HS-5 (cell line): Measurements from ENCODE around the gene MRNIP.

Experiments used
- DNase-seq: peaks from one replicate; pipeline ENCODE4 v3.0.0-alpha.2; 2012; ENCODE audit warnings: low read depth

MRNIP gene, protein sequence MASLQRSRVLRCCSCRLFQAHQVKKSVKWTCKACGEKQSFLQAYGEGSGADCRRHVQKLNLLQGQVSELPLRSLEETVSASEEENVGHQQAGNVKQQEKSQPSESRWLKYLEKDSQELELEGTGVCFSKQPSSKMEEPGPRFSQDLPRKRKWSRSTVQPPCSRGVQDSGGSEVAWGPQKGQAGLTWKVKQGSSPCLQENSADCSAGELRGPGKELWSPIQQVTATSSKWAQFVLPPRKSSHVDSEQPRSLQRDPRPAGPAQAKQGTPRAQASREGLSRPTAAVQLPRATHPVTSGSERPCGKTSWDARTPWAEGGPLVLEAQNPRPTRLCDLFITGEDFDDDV

DNA sequence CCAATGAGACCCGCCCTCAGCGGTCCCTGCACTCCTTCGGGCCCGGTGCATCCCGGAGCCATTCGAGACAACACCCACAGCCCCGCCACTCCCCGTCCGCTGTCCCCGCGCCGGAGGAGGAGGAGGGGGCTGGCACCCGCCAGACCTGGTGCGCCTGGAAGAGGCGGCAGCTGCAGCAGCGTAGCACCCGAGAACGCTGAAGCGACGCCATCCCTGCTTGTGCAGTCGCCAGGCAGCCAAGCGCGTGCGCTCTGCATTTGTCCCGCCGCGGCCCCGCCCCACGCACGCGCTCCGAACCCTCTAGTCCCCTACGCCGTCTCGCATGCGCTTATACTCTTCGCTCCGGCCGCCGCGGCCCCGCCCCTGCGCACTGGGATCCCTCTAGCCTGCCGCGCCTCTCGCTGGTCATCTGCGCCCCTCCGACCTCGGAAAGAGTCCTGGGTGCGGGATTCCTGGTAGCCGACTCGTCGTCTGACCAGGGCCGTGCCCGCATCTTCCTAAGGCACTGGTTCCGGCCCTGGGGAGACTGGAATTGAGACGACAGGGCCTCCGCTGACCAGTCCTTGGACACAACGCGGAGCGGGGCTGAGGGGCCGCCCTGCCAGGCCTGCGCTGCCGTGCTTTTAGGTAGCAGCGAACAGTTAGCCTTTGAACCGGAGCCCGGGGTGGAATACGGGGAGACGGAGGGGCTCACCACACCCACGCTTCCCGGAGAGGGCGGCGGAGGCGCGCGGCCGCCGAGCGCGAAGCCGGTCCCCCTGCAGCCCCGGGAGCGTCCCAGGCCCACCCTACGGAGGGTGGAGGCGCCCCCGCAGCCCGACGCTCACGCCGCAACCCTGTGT lies at the start of gene MRNIP:
MRNIP (minus strand) TSS at position 232 of the 842 bp plus-strand sequence; CDS start at position 211, 21 bp downstream.
- peak; percentile 73 for DNase-seq

DNA sequence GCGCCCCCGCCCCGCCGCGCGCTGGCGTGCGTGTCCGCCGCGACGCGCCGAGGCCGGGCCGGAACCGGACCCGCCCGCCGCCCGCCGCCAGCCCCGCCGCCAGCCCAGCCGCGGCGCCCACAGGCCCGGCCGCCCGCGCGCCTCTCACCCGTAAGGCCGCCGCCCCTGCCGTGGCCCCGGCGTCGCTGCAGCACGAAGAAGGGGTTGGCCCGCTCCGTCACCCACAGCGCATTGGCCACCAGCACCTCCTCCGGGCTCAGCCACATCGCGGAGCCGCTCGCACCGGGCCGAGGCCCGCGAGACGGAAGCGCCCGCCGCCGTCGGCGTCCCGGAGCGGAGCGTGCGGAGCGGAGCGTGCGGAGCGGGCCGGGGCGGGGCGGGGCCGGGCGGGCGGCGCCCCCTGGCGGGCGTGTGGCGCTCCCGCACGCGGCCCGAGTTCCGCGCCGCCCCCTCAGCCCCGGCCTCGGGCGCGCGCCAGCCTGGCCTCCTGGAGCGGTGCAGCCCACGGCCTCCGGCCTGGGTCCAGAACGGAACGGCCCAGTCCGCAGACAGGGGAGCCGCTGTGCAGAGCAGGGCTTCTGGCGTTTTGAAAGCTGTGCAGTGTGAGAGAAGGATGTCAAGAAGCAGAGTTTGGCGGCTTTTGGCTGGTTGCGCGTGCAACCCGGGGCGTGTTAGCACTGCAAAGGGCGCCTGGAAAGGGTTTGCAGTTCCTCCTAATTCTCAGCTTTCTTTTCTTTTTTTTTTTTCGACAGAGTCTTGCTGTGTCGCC lies 49.1 kb upstream of the MRNIP start, which contains the start of gene TBC1D9B:
TBC1D9B (minus strand) TSS at position 342 of the 769 bp plus-strand sequence; CDS start at position 266, 76 bp downstream.
- peak; percentile 3 for DNase-seq

DNA sequence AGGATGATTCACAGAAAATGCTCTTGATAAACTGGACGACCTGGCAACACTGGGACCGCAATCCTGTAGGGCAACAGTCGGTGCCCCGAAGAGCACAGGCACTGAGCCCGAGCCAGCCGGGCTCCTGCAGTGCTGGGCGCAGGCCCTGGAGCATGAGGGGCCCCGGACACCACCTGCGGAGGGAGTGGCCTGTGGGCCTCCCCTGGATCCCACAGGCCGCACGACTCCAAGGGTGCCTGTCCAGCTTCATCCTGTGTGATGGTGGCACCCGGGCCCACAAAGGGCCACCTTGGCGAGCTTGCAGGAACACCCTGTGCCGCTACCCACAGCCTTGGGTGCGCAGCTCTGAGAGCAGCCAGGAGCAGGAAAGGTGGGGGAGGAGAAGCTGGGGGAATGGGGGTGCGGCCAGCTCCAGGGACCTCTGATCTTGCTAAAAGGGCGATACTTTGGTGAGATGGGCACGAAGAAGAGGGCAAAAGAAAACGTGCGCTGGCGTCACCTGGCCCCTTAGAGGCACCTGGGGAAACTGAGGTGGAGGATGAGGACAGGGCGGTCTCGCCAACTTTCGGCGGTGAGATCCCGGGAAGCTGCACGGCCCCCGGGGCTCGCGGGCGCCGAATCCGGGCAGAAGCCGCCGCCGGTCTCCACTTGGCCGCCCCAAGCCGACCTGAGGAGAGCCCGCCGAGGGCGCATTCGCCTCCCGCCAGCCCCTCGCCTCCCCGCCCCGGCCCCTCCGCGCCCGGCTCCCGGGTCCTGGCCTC lies 48.4 kb upstream of the MRNIP start:
- DNase-seq: peak; percentile 11

DNA sequence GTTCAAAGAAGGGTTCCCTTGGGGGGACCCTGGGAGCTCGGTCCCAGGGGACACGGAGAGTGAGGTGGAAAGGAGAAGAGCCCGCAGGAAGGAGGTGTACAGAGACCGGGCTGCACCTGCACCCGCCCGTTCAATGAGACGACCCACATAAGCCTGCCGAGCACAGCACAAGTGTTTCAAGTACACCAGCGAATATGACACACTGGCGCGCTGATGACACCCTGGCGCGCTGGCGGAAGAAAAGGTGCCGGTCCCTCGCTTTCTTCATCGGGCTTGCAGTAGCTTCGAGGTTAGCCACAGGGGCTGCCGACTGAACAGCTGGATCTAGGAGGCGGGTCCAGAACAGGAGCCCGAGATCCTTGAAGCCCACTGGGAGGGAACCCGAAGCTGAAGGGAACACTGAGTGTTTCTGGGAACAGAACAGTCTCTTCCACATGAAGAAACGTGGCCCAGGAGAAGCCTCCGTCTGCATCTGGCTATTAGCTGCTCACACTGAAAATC lies 47.7 kb upstream of the MRNIP start:
- DNase-seq: peak; percentile 3

DNA sequence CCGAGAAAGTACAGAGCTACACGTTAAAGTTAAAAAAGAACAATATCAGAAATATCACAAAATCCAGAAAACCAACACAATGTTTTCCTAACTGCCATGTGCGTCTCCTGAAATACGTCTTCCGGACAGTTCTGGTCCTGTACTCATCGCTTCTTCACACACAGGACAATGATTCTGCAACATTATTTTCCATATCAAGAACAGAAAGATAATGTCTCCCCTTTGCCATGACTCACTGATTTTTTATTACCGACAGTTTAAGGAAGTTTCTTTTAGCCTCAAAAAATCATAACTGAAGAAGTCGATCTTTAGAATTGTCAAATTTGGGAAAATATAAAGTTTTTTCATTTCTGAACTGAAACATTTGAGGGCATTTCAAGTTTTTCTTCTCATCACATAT lies 46.5 kb upstream of the MRNIP start:
- no peak for DNase-seq

DNA sequence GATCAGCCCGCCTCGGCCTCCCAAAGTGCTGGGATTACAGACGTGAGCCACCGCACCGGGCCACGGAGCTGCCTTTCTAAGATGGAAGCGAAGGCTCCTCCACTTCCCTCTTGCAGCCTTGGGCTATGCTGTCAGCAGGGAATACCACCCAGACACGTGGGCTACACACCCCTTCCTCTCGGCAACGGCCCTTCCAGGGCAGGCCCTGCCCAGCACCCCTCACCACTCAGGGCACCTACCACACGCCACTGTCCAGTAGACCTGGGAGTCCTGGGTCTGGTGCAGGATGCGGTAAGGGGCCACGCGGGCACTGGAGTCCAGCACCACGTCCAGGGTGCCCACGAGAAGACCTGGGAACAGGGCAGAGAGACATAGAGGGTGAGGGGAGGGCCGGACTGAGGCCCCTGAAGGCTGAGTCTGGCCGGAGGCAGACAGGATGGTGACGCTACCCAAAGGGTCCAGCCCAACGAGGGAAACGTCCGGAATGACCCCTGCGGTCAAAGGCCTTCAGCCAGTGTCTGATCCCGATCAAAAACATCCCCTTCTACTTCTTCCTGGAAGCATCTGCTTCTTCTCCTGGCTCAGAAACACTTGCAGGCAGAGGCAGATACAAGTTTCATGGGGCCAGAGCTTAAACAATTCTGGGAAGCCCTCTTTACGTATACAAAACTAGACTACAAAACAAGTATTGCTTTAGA lies 46.0 kb upstream of the MRNIP start:
- no peak for DNase-seq

DNA sequence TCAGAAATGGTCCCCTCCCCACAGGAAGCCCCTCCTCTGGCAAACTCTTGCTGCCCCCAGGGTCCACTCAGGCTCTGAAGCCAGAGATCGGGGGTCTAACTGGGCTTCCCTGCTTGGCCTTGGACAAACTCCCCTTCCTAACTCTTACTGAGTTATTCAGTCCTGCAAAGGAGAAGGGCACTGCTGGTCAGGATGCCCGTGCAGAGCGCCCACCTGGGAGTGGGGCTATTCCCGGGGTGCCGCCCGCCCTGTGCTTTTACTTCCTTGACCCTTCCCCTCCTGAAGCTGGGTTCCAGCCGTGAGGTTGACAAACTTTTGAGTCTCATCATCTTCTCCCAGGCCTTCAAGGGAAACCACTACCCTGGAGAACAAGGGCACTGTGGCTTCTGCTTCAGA lies 44.1 kb upstream of the MRNIP start:
- no peak for DNase-seq

DNA sequence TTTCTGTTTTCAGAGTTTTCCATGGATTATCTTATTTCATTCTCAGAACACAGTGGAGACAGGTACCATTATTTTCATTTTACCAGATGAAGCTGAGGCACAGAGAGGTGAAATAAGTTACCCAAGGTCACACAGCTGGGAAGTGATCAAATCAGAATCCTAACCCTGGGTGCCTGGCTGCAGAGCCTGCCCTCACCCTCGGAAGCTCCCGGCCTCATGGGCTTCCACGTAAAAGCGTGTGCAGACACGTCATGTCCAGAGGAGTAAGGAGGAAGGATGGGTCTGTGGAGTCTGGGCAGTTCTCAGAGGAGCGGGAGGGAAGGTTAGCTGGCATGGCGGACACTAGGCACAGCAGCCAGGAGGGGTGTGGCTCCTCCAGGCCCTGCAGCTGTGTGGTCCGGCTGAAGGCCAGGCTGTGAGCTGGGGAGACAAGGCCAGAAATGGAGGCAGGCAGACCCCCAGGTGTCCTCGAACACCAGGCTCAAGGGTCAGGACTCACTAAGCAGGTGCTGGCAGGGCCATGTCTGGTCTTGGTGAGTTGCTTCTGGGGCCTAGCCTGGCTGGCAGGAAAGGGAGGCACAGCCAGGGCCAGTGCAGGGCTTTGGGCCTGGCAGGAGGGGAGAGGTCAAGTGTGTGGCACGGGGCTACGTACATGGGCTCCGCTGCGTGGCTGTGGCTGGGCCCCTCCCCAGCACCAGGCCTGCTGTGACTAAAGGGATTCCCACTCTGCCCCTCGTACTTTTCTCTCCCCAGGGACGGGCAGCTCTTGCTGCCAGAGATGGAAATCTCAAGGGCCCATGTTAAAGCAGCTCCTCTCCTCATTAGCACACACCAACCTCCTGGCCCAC lies 43.5 kb upstream of the MRNIP start:
- no peak for DNase-seq

DNA sequence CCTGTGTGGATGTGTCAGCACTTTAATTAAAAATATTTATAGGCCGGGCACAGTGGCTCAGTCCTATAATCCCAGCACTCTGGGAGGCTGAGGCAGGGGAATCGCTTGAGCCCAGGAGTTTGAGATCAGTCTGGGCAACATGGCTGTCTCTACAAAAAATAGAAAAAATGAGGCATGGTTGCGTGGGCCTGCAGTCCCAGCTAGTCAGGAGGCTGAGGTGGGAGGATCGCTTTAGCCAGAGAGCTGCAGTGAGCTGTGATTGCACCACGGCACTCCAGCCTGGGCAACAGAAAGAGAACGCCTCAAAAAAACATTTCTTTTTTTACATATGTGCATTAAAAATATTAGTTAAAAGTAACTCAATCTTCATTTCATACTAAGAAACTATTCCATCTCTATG lies 42.8 kb upstream of the MRNIP start:
- no peak for DNase-seq

DNA sequence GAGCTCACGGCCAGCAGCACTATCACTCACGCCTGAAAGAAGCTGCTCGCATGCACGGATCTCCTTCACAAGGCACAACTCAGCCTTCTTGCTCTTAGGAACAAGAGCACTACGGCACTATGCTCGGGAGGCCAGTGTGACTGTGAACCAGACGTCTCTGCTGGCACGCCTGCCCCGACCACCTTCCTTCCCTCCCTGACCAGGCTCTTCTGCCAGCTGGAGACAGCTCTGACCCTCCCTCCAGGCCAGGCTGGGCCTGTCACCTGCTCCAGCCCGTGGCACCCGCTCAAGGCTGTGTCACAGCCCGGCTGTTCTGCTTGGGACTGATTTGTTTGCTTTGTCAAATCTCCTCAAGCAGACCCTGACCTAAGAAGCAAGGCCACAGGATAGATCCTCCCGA lies 42.1 kb upstream of the MRNIP start:
- no peak for DNase-seq

DNA sequence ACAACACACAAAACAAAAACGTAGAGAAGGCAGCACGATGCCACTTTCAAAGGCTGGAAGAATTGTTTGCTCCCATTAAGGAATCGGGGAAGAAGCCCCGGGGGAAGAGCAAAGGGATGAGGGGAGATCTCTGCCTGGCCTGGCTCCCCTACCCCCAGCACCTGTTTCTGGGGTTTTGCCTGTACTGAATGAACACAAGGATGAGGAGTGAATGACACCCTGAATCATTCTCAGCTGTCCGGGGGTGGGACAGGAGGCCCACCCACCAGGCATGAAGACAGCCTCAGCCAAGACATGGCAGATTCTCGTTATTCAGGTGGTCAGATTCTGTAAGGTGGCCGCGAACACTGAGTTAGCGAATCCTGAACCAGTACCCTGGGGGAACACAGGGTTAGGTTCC lies 41.6 kb upstream of the MRNIP start:
- DNase-seq: no peak

DNA sequence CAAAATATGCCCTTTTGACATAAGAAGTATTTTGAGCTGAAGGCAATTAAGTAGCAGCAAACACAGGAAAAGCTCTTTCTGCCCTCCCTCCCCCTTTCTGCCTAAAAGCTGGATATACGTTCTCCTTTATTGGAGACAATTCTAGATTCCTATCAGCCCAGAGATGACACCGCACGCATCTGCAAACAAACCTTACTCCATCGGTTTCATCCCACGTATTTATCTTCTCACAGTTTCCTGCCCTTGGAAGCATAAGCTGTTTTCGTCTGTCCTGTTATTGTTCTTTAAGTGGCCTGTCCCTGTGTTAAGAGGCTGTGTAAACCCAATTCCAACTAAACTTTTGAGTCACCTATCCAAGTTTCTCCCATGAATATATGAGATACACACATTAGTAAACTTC lies 37.2 kb upstream of the MRNIP start:
- no peak for DNase-seq

DNA sequence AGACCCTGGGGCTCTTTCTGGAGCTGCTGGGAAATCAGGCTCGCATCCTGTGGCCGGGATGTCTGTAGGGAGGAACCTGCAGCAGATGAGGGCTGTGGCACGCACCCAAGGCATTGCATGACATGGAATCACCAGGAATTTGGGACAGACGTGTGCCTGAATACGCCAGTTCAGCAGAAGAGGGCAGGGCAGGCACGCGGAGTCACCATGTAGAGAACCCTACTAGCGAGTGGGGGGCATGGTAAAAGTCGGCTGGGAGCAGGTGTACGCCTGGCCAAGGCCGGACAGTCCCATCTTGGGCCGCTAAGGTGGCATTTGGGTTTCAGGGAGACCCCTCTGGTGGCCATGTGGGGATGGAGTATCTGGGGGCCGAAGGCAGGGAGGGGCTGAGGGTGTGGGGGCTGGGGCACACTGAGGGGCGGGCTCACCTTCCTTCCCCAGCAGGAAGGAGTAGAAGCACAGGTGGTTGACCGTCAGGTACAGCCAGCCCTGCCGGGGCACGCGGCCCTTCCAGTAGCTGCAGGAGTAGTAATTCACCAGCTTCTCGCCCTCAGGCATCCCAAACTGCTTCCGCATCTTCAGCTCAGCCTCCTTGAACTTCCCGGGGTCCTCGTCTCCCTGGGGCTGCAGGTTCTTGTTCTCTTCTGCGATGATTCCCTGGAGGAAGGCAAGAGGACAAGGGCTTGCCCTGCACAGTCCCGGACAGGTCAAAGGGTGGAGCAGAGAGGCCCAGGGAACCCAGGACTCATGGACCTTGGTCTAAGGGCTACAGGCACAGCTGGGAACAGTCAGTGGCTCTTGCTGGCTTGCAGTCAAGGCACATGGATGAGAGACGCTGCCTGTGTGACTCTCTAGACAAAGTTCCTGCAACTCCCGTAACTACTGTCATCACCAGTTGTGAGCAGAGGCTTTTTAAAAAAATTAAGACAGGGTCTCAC lies 35.6 kb upstream of the MRNIP start:
- DNase-seq: no peak

DNA sequence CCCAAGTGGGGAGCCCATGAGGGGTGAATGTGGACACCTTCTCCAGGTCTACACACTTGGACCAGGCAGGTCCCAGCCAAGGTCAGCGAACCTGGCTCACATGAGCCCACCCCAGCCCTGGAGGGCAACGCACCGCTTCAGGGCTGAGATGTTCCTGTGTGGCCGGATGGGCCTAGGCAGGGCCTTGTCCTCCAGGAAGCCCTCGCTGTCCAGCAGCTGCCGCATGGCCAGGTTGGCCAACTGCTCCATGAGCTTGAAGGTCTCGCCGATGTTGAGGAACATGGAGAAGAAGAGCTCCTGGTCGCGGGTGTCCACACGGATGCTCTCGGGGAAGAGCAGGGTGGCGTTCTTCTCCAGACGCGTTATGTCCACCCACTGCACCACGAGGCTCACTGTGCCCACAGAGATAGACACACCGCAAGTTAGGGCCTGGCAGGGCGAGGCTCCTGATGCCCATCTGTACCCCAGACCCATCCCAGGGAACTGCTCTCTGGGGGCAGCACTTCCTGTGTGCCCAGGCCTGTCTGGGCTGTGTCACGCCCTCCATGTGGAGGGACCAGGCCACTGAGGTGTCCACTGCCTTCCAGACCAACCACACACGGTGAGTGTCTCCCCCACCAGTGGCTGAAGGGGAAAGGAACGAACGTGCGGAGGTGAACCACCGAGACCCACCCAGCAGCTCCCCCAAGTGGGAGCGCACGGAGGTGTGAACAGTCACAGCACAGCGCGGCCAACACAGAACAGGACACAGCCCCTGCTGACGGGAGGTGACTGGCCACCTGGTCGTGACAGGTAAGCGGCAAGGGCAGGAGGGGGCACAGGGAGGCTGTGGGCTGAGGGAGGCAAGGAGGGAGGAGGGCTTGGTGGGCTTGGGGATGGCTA lies 34.7 kb upstream of the MRNIP start:
- DNase-seq: no peak

DNA sequence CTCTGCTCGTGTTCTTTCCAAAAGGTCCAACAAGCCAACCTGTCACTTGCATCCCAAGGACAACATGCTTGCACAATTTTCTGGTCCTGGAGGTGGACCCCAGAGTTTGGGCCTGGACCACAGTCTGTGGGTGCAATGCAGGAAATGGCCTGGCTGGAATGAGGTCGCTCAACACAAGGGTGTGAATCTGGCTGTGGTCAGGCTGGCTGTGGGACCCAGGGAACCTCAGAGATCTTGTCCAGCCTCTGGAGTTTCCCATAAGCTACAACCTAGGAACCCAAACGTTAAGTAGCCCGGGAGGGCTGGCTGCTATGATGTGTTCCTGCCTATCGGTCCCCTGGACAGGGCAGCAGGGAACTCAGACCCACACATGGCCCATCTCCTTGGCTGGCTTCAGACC lies 33.6 kb upstream of the MRNIP start:
- no peak for DNase-seq

DNA sequence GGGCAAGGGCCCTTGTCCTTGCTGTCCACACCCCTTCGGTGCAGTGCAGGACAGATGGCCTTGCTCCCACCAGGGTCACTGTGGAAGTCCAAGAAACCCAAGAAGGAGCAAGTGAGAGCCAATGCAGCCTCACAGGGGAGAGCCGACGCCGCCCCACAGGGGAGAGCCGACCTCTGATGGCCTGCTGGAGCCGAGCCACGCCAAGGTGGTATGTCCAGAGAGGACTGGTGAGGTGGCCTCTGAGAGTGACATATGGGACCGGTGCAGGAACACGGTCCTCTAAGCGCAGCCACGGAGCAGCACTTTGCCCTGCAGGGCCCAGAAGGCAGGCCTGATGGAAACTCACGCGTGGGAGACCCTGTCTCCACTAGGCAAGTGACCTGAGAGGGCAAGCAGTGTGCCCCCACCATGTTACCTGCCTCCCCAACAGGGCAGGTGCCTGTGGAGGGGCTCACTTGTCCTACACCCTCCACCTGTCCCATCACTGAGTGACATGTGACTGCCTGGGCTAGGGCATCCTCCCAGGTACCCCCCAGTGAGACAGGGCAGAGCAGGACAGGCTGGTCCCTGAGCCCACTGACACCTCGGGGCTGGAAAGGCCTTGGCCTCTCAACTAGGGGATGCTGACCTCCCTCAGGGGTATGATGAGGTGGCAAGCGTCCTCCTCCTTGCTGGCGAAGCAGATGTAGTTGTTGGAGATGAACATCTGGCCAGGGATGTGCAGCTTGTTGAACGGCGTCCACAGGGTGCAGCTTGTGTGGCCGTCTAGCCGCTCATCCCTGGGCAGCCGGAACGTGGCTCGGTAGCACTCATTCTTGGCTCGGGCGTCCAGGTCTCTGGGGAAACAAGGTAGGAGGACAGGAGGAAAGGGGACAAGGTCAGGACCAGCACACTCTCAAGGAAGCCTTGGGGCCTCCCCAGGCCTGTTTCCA lies 32.4 kb upstream of the MRNIP start:
- DNase-seq: no peak

DNA sequence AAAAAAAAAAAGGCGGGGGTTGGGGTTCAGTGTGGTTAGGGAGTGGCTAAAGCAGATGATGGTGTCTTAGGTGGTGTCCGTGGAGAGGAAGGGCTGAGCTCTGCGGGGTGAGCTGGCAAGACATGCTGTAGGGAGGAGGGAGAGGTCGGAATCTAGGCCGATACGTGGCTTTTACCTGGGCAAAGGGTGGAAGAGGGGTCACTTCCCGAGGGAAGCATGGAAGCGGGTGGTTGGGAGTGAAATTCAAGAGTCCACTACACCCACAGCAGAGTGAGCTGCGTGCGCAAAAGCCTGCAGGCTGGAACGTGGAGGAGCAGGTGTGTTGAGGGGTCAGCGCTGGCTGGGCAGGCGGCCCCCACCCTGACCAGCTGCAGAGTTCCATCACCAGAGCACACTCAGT lies 31.3 kb upstream of the MRNIP start:
- DNase-seq: no peak
